CD4-positive, alpha-beta memory T cell (primary cell): Measurements from ENCODE around the gene ZNF337. TPM values are rescaled to one million over a fixed set of nuclear protein-coding genes. Genes with fewer than 3 reads are reported as not detected.

ENCODE experiments used
- CTCF ChIA-PET: fragments of 350-600 bp; sonication (Branson Sonifier 250); formaldehyde crosslinking; loops from one replicate; lab custom pipeline; 2021; ENCODE audit warnings: inconsistent platforms; ENCODE audit not compliant: partially characterized antibody; lab: Charles Lee
- POLR2A ChIA-PET: fragments of 350-600 bp; sonication (Branson Sonifier 250); formaldehyde crosslinking; loops from one replicate; lab custom pipeline; 2021; ENCODE audit not compliant: partially characterized antibody; lab: Charles Lee
- DNase-seq, 5 donors: peaks; one replicate each; pipeline versions ENCODE4 v3.0.0 to v3.0.0-alpha.2; 2020 to 2022; ENCODE audit warnings: mixed read lengths in 1 of 5
- H3K27ac ChIP-seq: one replicate; pipeline ENCODE4 v1.7.0; 2013; ENCODE audit warnings: low read depth, low read length
- H3K27me3 ChIP-seq: 2 replicates; pipeline ENCODE4 v1.7.0; 2013; ENCODE audit warnings: mild to moderate bottlenecking, low read length, moderate library complexity; ENCODE audit not compliant: insufficient read depth
- H3K36me3 ChIP-seq: 2 replicates; pipeline ENCODE4 v1.7.0; 2013; ENCODE audit warnings: mild to moderate bottlenecking, low read length, moderate library complexity; ENCODE audit not compliant: insufficient read depth
- H3K4me1 ChIP-seq: 2 replicates; pipeline ENCODE4 v1.7.0; 2013; ENCODE audit warnings: mild to moderate bottlenecking, low read length, moderate library complexity; ENCODE audit not compliant: insufficient read depth
- H3K4me3 ChIP-seq, 2 donors: one replicate each; pipeline ENCODE4 v1.7.0; 2013; ENCODE audit warnings: low read length in 2 of 2, mild to moderate bottlenecking in 1 of 2
- H3K9me3 ChIP-seq, 2 donors: one replicate each; pipeline ENCODE4 v1.7.0; 2013; ENCODE audit warnings: low read length in 2 of 2, control low read depth in 1 of 2; ENCODE audit not compliant: control insufficient read depth in 1 of 2
- H3K27ac Mint-ChIP-seq, 7 donors: one replicate each; pipeline ENCODE4 v1.8.0; 2020 to 2021; ENCODE audit warnings: mixed read lengths in 7 of 7, mild to moderate bottlenecking in 6 of 7, inconsistent platforms in 3 of 7, moderate library complexity in 3 of 7
- H3K27me3 Mint-ChIP-seq, 2 donors: one replicate each; pipeline ENCODE4 v1.8.0; 2020 to 2021; ENCODE audit warnings: mixed read lengths in 2 of 2
- H3K36me3 Mint-ChIP-seq, 2 donors: one replicate each; pipeline ENCODE4 v1.8.0; 2020 to 2021; ENCODE audit warnings: mixed read lengths in 2 of 2, inconsistent platforms in 1 of 2, mild to moderate bottlenecking in 1 of 2
- H3K4me1 Mint-ChIP-seq, 4 donors: one replicate each; pipeline ENCODE4 v1.8.0; 2020 to 2021; ENCODE audit warnings: mixed read lengths in 4 of 4, mild to moderate bottlenecking in 1 of 4
- H3K4me3 Mint-ChIP-seq, 8 donors: one replicate each; pipeline ENCODE4 v1.8.0; 2020 to 2021; ENCODE audit warnings: mixed read lengths in 8 of 8, mild to moderate bottlenecking in 7 of 8, moderate library complexity in 6 of 8, inconsistent platforms in 3 of 8
- H3K9me3 Mint-ChIP-seq, 8 donors: one replicate each; pipeline ENCODE4 v1.8.0; 2020 to 2021; ENCODE audit warnings: mixed read lengths in 8 of 8, mild to moderate bottlenecking in 5 of 8, inconsistent platforms in 3 of 8, moderate library complexity in 1 of 8
- intact Hi-C: fragments of 100-400 bp; cut with micrococcal nuclease; formaldehyde crosslinking; loops from one replicate; pipeline ENCODE4 v1.15.1; 2023
- polyA plus RNA-seq, 2 donors: library from polyadenylated mRNA; unstranded; fragments of 300-500 nt; fragmentation: Illumina TruSeq; gene quantifications; one replicate each; pipeline ENCODE4 v1.2.3, GENCODE V29; 2021
- total RNA-seq, 2 experiments: library from RNA; stranded (reverse); gene quantifications; one replicate each; pipeline ENCODE4 v1.2.3, GENCODE V29; 2021

ZNF337 gene
- total RNA-seq (10 to 100 TPM; 34.8 to 36.6 TPM), polyA plus RNA-seq (10 to 100 TPM in 1 of 2 donors, 1 to 10 TPM in 1; 3.3 to 19.8 TPM)

DNA sequence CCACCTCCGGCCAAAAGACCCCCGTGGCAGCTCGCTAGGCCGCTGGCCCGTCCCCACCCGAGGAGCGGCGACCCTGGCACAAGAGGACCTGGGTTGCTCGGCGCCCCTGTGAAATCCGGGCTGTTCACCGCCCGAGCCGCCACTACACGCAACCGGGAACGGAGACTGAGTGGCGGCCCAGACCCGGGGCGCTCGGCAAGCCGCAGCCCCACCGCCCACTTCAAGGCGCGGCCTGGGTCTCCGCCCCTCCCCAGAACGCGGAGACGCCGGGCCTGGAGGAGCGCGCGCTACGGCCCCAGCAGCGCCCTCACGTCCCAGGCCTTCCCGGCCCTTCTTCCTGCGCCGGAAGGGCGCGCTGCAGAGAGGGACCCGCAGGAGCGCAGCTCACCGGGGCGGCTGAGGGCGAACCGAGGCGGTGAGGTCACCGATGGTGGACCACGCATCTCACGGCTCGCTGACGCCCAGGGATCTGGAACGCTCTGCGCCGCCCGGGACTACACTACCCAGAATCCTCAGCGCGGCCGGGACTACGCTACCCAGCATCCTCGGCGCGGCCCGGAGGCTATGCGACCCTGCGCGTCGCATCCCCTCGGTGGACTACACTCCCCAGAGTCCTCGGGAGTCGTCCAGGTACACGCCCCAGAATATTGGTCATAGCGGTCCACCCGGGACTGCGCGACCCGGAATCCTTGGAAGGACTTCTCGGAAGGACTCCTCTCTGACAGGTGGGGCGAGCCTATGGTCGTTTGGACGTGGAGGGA, at the start of gene ZNF337:
ZNF337 (minus strand) TSS at position 483 of the 761 bp plus-strand sequence. CDS start 10,436 bp downstream, outside the sequence.
- peak within 1 kb of the TSS; percentile 63 to 79 for H3K4me3 ChIP-seq

DNA sequence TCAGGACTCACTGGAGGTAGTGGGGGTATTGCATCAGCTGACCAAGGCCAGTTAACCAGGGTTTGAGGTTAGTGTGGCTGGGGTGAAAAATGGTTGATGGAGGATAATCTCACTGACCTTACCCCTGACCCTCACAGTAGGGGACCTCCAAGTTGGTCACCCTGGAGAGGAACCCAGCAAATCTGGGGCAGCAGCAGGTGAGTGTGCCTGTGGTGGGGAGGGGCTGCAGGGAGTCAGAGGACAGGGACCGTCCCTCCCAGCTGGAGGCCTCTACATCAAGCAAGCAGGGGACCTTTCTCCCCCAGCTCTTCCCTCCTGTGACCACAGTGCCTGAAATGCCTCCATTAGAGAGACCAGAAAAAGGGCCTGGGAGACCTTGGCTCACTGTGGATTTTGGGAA, 49.1 kb upstream of the ZNF337 start:
- Mint-ChIP-seq H3K36me3 (peaks cover 0 to 4% of the 10 kb centered on the region in 2 donors), H3K4me3 (no peak overlapping the region), H3K4me1 (peaks cover 0 to 23% (median 6%) of the 10 kb centered on the region in 4 donors), H3K27me3 (no peaks in the 10 kb centered on the region), H3K27ac (no peak overlapping the region), H3K9me3 (peaks cover 0 to 2% (median 0%) of the 10 kb centered on the region in 8 donors)
- no peak for DNase-seq
- H3K36me3 ChIP-seq: no peaks in the 10 kb centered on the region
- ChIA-PET CTCF (no interaction called here), POLR2A (no interaction called here)
- intact Hi-C loops: no loop called here
- H3K9me3 ChIP-seq: no peaks in the 10 kb centered on the region
- H3K27ac ChIP-seq: no peak overlapping the region
- H3K4me1 ChIP-seq: peaks cover 7% of the 10 kb centered on the region
- H3K27me3 ChIP-seq: no peaks in the 10 kb centered on the region
- no peak overlapping the region for H3K4me3 ChIP-seq

More for the DNA sequence above, at the start of gene ZNF337:
- Mint-ChIP-seq H3K27ac (peak within 1 kb of the TSS; percentile 93 to 97 (median 94)), H3K4me1 (peaks cover 27 to 48% (median 35%) of the 10 kb centered on the region in 4 donors), H3K36me3 (peaks cover 19 to 21% of the 10 kb centered on the region in 2 donors), H3K27me3 (no peaks in the 10 kb centered on the region), H3K9me3 (peaks cover 6 to 18% (median 14%) of the 10 kb centered on the region in 8 donors), H3K4me3 (peak within 1 kb of the TSS; percentile 92 to 99 (median 96))
- DNase-seq: peak; percentile 88 to 92 (median 90)
- Histone ChIP-seq H3K9me3 (no peaks in the 10 kb centered on the region), H3K27ac (peak within 1 kb of the TSS; percentile 71), H3K36me3 (no peaks in the 10 kb centered on the region), H3K27me3 (no peaks in the 10 kb centered on the region), H3K4me1 (peaks cover 19% of the 10 kb centered on the region)
- intact Hi-C loops: loop anchor here (1.0 to 5.0 kb wide), 7 partner anchors 11 to 704 kb away; partner anchors contain the start of genes ABHD12, APMAP and ENTPD6
- ChIA-PET CTCF (no interaction called here), POLR2A (interaction anchor here (2.1 kb wide), 1 partner anchor 9 kb away, joined by 6 read pairs; no protein-coding TSS in a partner anchor)

DNA sequence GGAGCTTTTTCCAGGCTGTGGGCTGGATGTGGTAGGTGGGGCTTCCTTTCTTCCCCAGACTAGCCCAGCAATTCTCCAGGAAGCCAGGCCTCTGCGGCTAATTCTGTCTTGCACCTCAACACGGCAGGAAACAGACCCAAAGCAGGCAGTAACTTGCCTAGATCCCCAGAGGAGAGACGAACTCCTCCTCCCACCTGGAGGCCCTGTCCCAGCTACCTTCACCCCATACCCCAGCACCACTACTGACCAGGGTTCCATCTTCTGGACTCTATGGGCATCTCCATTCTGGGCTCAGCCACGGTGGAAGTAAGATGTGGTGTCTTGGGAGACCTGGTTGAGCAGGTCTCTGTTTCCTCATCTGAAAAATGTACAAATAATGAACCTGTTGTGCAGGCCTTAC, 48.4 kb upstream of the ZNF337 start:
- Histone ChIP-seq H3K4me3 (no peak overlapping the region), H3K27me3 (no peaks in the 10 kb centered on the region), H3K36me3 (no peaks in the 10 kb centered on the region), H3K27ac (no peak overlapping the region), H3K4me1 (peaks cover 9% of the 10 kb centered on the region), H3K9me3 (no peaks in the 10 kb centered on the region)
- ChIA-PET POLR2A (no interaction called here), CTCF (no interaction called here)
- no peak for DNase-seq
- Mint-ChIP-seq H3K27ac (no peak overlapping the region), H3K9me3 (peaks cover 0 to 2% (median 0%) of the 10 kb centered on the region in 8 donors), H3K27me3 (no peaks in the 10 kb centered on the region), H3K4me1 (peaks cover 4 to 23% (median 8%) of the 10 kb centered on the region in 4 donors), H3K36me3 (peaks cover 0 to 4% of the 10 kb centered on the region in 2 donors), H3K4me3 (no peak overlapping the region)
- intact Hi-C loops: no loop called here

DNA sequence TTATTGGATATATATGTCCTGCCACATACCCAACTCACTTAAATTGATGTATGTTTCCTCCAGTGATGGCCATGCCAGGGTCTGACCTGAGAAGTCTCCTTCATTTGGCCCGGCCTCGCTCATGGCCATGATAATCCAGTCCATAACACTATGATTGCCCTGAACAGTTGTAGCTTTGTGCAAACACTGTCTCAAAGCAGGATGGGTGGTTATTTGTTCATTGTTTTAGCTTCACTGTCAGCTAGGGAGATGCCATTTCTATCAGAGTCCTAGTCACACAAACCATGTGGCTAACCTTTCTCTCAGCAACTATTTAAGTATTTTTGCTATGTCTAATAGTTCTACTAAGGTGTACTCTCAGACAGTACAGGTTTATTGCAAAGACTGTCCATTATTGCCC, 47.6 kb upstream of the ZNF337 start:
- Histone ChIP-seq H3K9me3 (no peaks in the 10 kb centered on the region), H3K27ac (no peak overlapping the region), H3K4me1 (peaks cover 17% of the 10 kb centered on the region), H3K4me3 (no peak overlapping the region), H3K36me3 (no peaks in the 10 kb centered on the region), H3K27me3 (no peaks in the 10 kb centered on the region)
- Mint-ChIP-seq H3K27me3 (no peaks in the 10 kb centered on the region), H3K4me1 (peaks cover 12 to 23% (median 13%) of the 10 kb centered on the region in 4 donors), H3K9me3 (peaks cover 0 to 2% (median 0%) of the 10 kb centered on the region in 8 donors), H3K36me3 (peaks cover 0 to 4% of the 10 kb centered on the region in 2 donors), H3K4me3 (no peak overlapping the region), H3K27ac (no peak overlapping the region)
- ChIA-PET POLR2A (no interaction called here), CTCF (no interaction called here)
- DNase-seq: no peak
- intact Hi-C loops: no loop called here

DNA sequence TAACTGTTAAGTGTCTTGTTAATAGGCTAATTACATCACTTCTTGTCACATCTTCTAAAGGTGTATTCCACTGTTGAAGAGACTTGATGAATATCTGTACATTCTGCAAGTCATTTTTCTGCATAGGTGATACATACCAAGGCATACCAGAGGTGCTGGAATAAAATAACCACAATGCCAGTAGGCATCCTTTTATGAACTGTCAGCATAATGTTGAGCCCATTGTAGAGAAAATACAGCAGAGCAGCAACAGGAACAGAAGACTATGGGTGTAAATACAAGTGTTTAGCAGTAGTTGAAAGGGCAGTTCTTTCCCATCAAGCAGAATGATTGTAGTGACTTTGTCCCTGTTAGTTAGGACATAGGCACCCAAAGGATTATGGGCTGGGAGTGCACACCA, 44.4 kb upstream of the ZNF337 start:
- Histone ChIP-seq H3K36me3 (no peaks in the 10 kb centered on the region), H3K27ac (no peak overlapping the region), H3K27me3 (no peaks in the 10 kb centered on the region), H3K4me1 (peaks cover 19% of the 10 kb centered on the region), H3K9me3 (no peaks in the 10 kb centered on the region), H3K4me3 (no peak overlapping the region)
- H3K27ac Mint-ChIP-seq: no peak overlapping the region
- peaks cover 0 to 4% of the 10 kb centered on the region in 2 donors for H3K36me3 Mint-ChIP-seq
- DNase-seq: no peak
- peaks cover 14 to 23% (median 16%) of the 10 kb centered on the region in 4 donors for H3K4me1 Mint-ChIP-seq
- intact Hi-C loops: no loop called here
- no peaks in the 10 kb centered on the region for H3K27me3 Mint-ChIP-seq
- ChIA-PET POLR2A (no interaction called here), CTCF (no interaction called here)
- no peak overlapping the region for H3K4me3 Mint-ChIP-seq
- H3K9me3 Mint-ChIP-seq: peaks cover 0 to 2% (median 0%) of the 10 kb centered on the region in 8 donors

DNA sequence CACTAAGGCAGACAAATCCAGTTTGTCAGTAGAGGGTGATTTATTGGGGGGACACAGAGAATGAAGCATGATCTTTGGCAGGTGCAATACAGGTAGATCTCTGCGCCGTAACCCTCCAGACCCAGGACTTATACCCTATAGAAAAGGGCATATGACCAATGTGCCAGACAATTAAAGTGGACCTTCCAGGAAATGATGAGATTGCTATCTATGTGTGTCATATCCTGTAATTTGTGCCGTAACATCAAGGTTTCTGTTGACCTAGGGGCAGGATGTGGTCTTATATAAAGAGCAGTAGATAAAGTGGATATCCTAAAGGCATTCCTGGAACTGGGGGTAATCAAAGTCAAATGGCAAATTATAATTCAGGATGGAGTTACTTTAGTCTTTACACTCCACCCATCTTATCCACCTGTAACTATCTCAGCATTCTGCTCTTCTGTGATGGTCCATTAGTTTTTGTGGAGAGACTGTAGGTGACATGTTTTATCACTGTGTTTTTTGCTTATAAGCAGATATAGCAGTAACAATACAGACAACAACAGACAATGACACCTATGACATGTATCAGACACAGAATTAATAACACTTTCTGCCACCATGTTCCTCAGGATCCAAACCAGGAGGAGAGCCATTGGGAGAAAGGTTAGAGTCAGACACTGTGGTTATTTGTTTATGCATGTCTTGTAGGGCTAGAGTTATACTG, 43.1 kb upstream of the ZNF337 start:
- Histone ChIP-seq H3K9me3 (no peaks in the 10 kb centered on the region), H3K4me1 (peaks cover 19% of the 10 kb centered on the region), H3K27ac (no peak overlapping the region), H3K27me3 (no peaks in the 10 kb centered on the region), H3K36me3 (no peaks in the 10 kb centered on the region), H3K4me3 (no peak overlapping the region)
- ChIA-PET CTCF (interaction anchor here (0.6 kb wide), 1 partner anchor 269 kb away, joined by 3 read pairs; no protein-coding TSS in a partner anchor), POLR2A (no interaction called here)
- Mint-ChIP-seq H3K4me3 (peak overlapping the region in 6 of 8 donors; percentile 2 to 59 (median 33)), H3K4me1 (peaks cover 14 to 23% (median 16%) of the 10 kb centered on the region in 4 donors), H3K27me3 (no peaks in the 10 kb centered on the region), H3K9me3 (peaks cover 0 to 2% (median 0%) of the 10 kb centered on the region in 8 donors), H3K27ac (peak overlapping the region; percentile 0 to 69 (median 30)), H3K36me3 (peaks cover 0 to 5% of the 10 kb centered on the region in 2 donors)
- peak; percentile 34 to 46 (median 43) for DNase-seq
- intact Hi-C loops: no loop called here

DNA sequence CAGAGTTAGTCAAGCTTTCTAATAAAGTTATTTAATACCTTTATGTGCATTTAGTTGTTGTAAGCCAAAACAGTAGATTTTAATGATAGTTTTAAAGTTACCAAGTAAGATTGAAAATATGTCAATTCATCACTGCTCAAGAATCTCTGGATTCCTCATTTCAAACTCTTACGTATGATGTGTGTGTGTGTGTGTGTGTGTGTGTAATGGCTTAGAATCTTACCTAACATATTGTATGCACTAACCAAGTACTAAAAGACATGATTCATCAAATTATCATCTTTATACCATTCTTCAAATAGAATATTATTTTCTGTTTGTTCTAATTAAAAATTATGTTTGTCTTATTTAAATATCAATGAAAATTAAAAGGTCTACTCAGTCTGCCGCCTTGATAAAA, 41.5 kb upstream of the ZNF337 start:
- H3K4me1 Mint-ChIP-seq: peaks cover 14 to 23% (median 16%) of the 10 kb centered on the region in 4 donors
- no peak overlapping the region for H3K4me3 Mint-ChIP-seq

More for the DNA sequence above, 41.5 kb upstream of the ZNF337 start:
- Mint-ChIP-seq H3K27ac (no peak overlapping the region), H3K27me3 (no peaks in the 10 kb centered on the region), H3K36me3 (peaks cover 0 to 4% of the 10 kb centered on the region in 2 donors), H3K9me3 (peaks cover 0 to 2% (median 0%) of the 10 kb centered on the region in 8 donors)
- POLR2A ChIA-PET: no interaction called here
- Histone ChIP-seq H3K9me3 (no peaks in the 10 kb centered on the region), H3K27me3 (no peaks in the 10 kb centered on the region), H3K4me3 (no peak overlapping the region), H3K27ac (no peak overlapping the region), H3K4me1 (peaks cover 19% of the 10 kb centered on the region), H3K36me3 (no peaks in the 10 kb centered on the region)
- no peak for DNase-seq
- CTCF ChIA-PET: no interaction called here
- intact Hi-C loops: no loop called here
